CD14-positive monocyte (primary cell): Measurements from ENCODE around the gene LRRC4. TPM values are rescaled to one million over a fixed set of nuclear protein-coding genes. Genes with fewer than 3 reads are reported as not detected.

Experiments
- DNase-seq, 3 donors: peaks; one replicate each; pipeline ENCODE4 v3.0.0-alpha.2; 2011 to 2022
- H2AFZ ChIP-seq: 2 replicates; pipeline ENCODE4 v1.6.0; 2012; ENCODE audit warnings: mild to moderate bottlenecking, low read depth, low read length, inconsistent platforms; ENCODE audit not compliant: insufficient read depth, poor library complexity, severe bottlenecking
- H3K27ac ChIP-seq, 2 donors: 1 replicate in 1 of 2; 2 replicates in 1 of 2; pipeline ENCODE4 v1.5.1; 2012 to 2013; ENCODE audit warnings: low read length in 2 of 2, control low read depth in 1 of 2, inconsistent platforms in 1 of 2, low read depth in 1 of 2, mild to moderate bottlenecking in 1 of 2
- H3K27me3 ChIP-seq, 2 donors: one replicate each; pipeline versions ENCODE4 v1.6.0 to v1.6.1; 2011 to 2013; ENCODE audit warnings: low read length in 2 of 2; ENCODE audit not compliant: control insufficient read depth in 2 of 2, insufficient read depth in 2 of 2
- H3K36me3 ChIP-seq, 2 donors: replicated peaks in 1 of 2; 1 replicate in 1 of 2; 2 replicates in 1 of 2; pipeline versions ENCODE4 v1.5.1 to v1.6.1; 2012 to 2013; ENCODE audit warnings: low read length in 2 of 2, control low read depth in 1 of 2, inconsistent platforms in 1 of 2, mild to moderate bottlenecking in 1 of 2; ENCODE audit not compliant: insufficient read depth in 2 of 2, control insufficient read depth in 1 of 2
- H3K4me1 ChIP-seq, 2 donors: 1 replicate in 1 of 2; 2 replicates in 1 of 2; pipeline versions ENCODE4 v1.5.1 to v1.6.1; 2012 to 2013; ENCODE audit warnings: low read length in 2 of 2, control low read depth in 1 of 2, inconsistent platforms in 1 of 2, mild to moderate bottlenecking in 1 of 2, moderate library complexity in 1 of 2; ENCODE audit not compliant: insufficient read depth in 2 of 2, control insufficient read depth in 1 of 2
- H3K4me2 ChIP-seq: replicated peaks from 2 replicates; pipeline ENCODE3; 2012; ENCODE audit warnings: low read length, moderate library complexity, mild to moderate bottlenecking; ENCODE audit not compliant: poor library complexity, severe bottlenecking; ENCODE audit errors: extremely low read depth
- H3K4me3 ChIP-seq, 3 experiments: fragments of 200-600 bp in 1 of 3; sonication (generic) in 1 of 3; replicated peaks in 1 of 3; 1 replicate in 2 of 3; 2 replicates in 1 of 3; pipeline ENCODE4 v1.5.1; 2011 to 2013; ENCODE audit warnings: low read length in 3 of 3, mild to moderate bottlenecking in 3 of 3, control low read depth in 2 of 3, low read depth in 2 of 3, inconsistent platforms in 1 of 3, moderate library complexity in 1 of 3
- H3K79me2 ChIP-seq: 2 replicates; pipeline ENCODE4 v1.6.0; 2012; ENCODE audit warnings: mild to moderate bottlenecking, control low read depth, inconsistent platforms, low read length, moderate library complexity; ENCODE audit not compliant: insufficient read depth
- H3K9ac ChIP-seq: 2 replicates; pipeline ENCODE4 v1.6.0; 2017; ENCODE audit warnings: low read length, mild to moderate bottlenecking; ENCODE audit not compliant: insufficient read depth, poor library complexity, severe bottlenecking
- H3K9me3 ChIP-seq, 2 donors: replicated peaks in 1 of 2; 1 replicate in 1 of 2; 2 replicates in 1 of 2; pipeline versions ENCODE4 v1.5.1 to v1.6.1; 2012 to 2013; ENCODE audit warnings: low read length in 2 of 2, control low read depth in 1 of 2; ENCODE audit not compliant: control insufficient read depth in 1 of 2, insufficient read depth in 1 of 2
- H4K20me1 ChIP-seq: 2 replicates; pipeline ENCODE4 v1.6.0; 2012; ENCODE audit warnings: mild to moderate bottlenecking, low read length, control low read depth, moderate library complexity; ENCODE audit not compliant: insufficient read depth
- H3K27ac Mint-ChIP-seq, 7 donors: one replicate each; pipeline ENCODE4 v1.8.0; 2020; ENCODE audit warnings: mild to moderate bottlenecking in 7 of 7, mixed read lengths in 7 of 7, moderate library complexity in 6 of 7, inconsistent platforms in 2 of 7
- H3K27me3 Mint-ChIP-seq, 3 donors: one replicate each; pipeline ENCODE4 v1.8.0; 2021 to 2022; ENCODE audit warnings: low read depth in 3 of 3, mild to moderate bottlenecking in 3 of 3, mixed read lengths in 3 of 3, moderate library complexity in 3 of 3, inconsistent platforms in 1 of 3
- H3K36me3 Mint-ChIP-seq, 2 donors: one replicate each; pipeline ENCODE4 v1.8.0; 2020; ENCODE audit warnings: mixed read lengths in 2 of 2, inconsistent platforms in 1 of 2, mild to moderate bottlenecking in 1 of 2
- H3K4me1 Mint-ChIP-seq: one replicate; pipeline ENCODE4 v1.8.0; 2020; ENCODE audit warnings: mild to moderate bottlenecking, mixed read lengths
- H3K4me3 Mint-ChIP-seq, 2 donors: one replicate each; pipeline ENCODE4 v1.8.0; 2020; ENCODE audit warnings: mild to moderate bottlenecking in 2 of 2, mixed read lengths in 2 of 2, moderate library complexity in 1 of 2
- H3K9me3 Mint-ChIP-seq, 7 donors: one replicate each; pipeline ENCODE4 v1.8.0; 2020 to 2022; ENCODE audit warnings: mixed read lengths in 7 of 7, mild to moderate bottlenecking in 6 of 7, moderate library complexity in 6 of 7, inconsistent platforms in 2 of 7
- WGBS: methylation state at CpG from one replicate; pipeline ENCODE4 v1.1.5; 2013; ENCODE audit warnings: missing lambda C conversion rate; ENCODE audit not compliant: insufficient coverage; 5-methylcytosine and 5-hydroxymethylcytosine counted together
- intact Hi-C, 2 donors: fragments of 100-400 bp; cut with micrococcal nuclease; formaldehyde crosslinking; loops; one replicate each; pipeline versions ENCODE4 v1.15.0 to v1.15.1; 2023
- polyA plus RNA-seq, 3 donors: library from polyadenylated mRNA; depleted of rRNA in 1 of 3; unstranded in 2 of 3; stranded (reverse) in 1 of 3; fragments of 300-500 nt in 2 of 3; fragments of >200 nt in 1 of 3; fragmentation: Illumina TruSeq in 2 of 3; gene quantifications; 1 replicate in 2 of 3; 2 replicates in 1 of 3; pipeline ENCODE4 v1.2.3, GENCODE V29; 2012 to 2021
- TF ChIP-seq, protein P1 (sequence below): fragments of 200-600 bp; IDR thresholded peaks from one replicate; pipeline ENCODE4 v1.8.0; 2022; ENCODE audit warnings: antibody characterized with exemption, mild to moderate bottlenecking

LRRC4 gene
- polyA plus RNA-seq, 3 donors, result 0.12 to 3.3 (median 0.91) TPM

DNA sequence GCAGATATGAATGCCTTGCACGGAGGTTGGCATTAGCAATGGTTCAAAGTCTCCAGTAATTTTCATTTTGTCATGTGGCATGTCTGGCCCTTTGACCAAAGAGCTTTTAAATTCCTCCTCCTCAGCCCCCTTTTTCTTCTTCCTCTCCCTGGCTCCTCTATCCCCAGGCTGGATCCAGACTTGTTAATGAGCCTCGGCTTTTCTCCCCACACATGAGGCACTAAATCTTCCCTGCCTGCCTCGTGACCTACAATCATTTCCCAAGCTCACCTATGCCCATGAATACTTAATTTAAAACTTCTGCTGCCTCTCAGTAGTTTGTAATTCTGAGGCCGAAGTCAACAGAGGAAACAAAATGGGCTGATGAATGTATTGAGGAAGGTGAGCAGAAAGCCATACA is 23.3 kb upstream of the LRRC4 start:
- H3K9me3 ChIP-seq, result no peaks in the 10 kb centered on the region
- no peaks in the 10 kb centered on the region for H3K79me2 ChIP-seq
- TF ChIP-seq, protein P1, sequence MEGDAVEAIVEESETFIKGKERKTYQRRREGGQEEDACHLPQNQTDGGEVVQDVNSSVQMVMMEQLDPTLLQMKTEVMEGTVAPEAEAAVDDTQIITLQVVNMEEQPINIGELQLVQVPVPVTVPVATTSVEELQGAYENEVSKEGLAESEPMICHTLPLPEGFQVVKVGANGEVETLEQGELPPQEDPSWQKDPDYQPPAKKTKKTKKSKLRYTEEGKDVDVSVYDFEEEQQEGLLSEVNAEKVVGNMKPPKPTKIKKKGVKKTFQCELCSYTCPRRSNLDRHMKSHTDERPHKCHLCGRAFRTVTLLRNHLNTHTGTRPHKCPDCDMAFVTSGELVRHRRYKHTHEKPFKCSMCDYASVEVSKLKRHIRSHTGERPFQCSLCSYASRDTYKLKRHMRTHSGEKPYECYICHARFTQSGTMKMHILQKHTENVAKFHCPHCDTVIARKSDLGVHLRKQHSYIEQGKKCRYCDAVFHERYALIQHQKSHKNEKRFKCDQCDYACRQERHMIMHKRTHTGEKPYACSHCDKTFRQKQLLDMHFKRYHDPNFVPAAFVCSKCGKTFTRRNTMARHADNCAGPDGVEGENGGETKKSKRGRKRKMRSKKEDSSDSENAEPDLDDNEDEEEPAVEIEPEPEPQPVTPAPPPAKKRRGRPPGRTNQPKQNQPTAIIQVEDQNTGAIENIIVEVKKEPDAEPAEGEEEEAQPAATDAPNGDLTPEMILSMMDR, result no peak
- H3K4me3 Mint-ChIP-seq, result no peak overlapping the region
- H3K27ac Mint-ChIP-seq, result no peak overlapping the region
- H3K27me3 ChIP-seq, result no peaks in the 10 kb centered on the region
- no peaks in the 10 kb centered on the region for H3K9me3 Mint-ChIP-seq
- H3K27me3 Mint-ChIP-seq, result no peaks in the 10 kb centered on the region
- H3K4me1 ChIP-seq, result peaks cover 5 to 7% of the 10 kb centered on the region in 2 donors
- no peak overlapping the region for H2AFZ ChIP-seq
- no peak overlapping the region for H3K27ac ChIP-seq
- peaks cover 26% of the 10 kb centered on the region for H4K20me1 ChIP-seq
- no peak overlapping the region for H3K4me2 ChIP-seq
- no peak for DNase-seq
- peaks cover 36 to 38% of the 10 kb centered on the region in 2 donors for H3K36me3 Mint-ChIP-seq
- intact Hi-C loops, result no loop called here
- peaks cover 0 to 69% of the 10 kb centered on the region in 2 donors for H3K36me3 ChIP-seq
- H3K4me1 Mint-ChIP-seq, result peaks cover 15% of the 10 kb centered on the region
- no peak overlapping the region for H3K4me3 ChIP-seq
- WGBS, result 100% methylated on average over 3 of the region's 4 CpGs
- no peak overlapping the region for H3K9ac ChIP-seq

DNA sequence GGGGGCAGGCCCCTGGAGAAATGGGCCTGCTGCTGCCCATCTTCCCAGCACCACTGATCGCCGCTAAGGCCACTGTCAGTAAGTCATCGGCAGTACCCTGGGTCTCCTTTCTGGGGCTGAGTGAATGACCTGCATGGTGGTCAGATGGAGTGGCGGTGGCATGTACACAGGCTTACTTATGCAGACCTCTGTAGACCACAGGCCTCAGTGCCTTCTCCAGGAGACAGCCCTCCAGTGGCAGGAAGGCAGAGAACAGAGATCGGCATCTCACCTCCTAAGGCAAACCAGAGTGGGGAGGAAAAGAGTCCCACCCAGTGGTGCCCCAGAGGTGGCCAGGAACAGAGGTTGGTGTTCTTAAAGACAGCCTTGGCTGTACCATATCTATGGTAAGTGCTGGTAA is 22.8 kb upstream of the LRRC4 start:
- TF ChIP-seq, protein P1, result no peak
- H3K4me1 ChIP-seq, result peaks cover 5 to 7% of the 10 kb centered on the region in 2 donors
- 88% methylated on average over 5 of the region's 5 CpGs for WGBS
- H3K36me3 ChIP-seq, result peaks cover 0 to 73% of the 10 kb centered on the region in 2 donors
- no peaks in the 10 kb centered on the region for H3K79me2 ChIP-seq
- no peak overlapping the region for H3K27ac ChIP-seq
- H2AFZ ChIP-seq, result no peak overlapping the region
- no peak for DNase-seq
- H3K27me3 ChIP-seq, result no peaks in the 10 kb centered on the region
- H3K27me3 Mint-ChIP-seq, result no peaks in the 10 kb centered on the region
- peaks cover 0 to 1% (median 0%) of the 10 kb centered on the region in 7 donors for H3K9me3 Mint-ChIP-seq
- peaks cover 15% of the 10 kb centered on the region for H3K4me1 Mint-ChIP-seq
- peaks cover 26% of the 10 kb centered on the region for H4K20me1 ChIP-seq
- intact Hi-C loops, result no loop called here
- H3K9ac ChIP-seq, result no peak overlapping the region
- no peak overlapping the region for H3K4me3 Mint-ChIP-seq
- H3K4me3 ChIP-seq, result no peak overlapping the region
- H3K27ac Mint-ChIP-seq, result no peak overlapping the region
- no peak overlapping the region for H3K4me2 ChIP-seq
- no peaks in the 10 kb centered on the region for H3K9me3 ChIP-seq
- H3K36me3 Mint-ChIP-seq, result peaks cover 40 to 43% of the 10 kb centered on the region in 2 donors
